K562 (cell line): ENCODE measurements around the gene CNOT4. TPM values are rescaled to one million over a fixed set of nuclear protein-coding genes. Genes with fewer than 3 reads are reported as not detected.

Experiments
- ATAC-seq: fragments of 200-7000 bp; cut with Tn5 transposase; 3 replicates; pipeline ENCODE4 v1.9.1; 2020; ENCODE audit warnings: moderate library complexity
- BruUV-seq: library from RNA; stranded (reverse); fragments of 400-500 nt; replicated peaks from 2 replicates; lab custom pipeline; 2021; lab: Mats Ljungman, UMichigan
- CTCF ChIA-PET: fragments of 300-600 bp; formaldehyde crosslinking; extraction: SDS; loops from one replicate; lab custom pipeline; 2021; ENCODE audit warnings: low intra/inter-chr PET ratio; lab: Yijun Ruan, JAX
- POLR2A ChIA-PET: fragments of 300-600, 350-650 bp; sonication (Branson Sonifier 250); formaldehyde crosslinking; extraction: SDS; loops from one replicate; lab custom pipeline; 2021; ENCODE audit warnings: antibody characterized with exemption, inconsistent platforms; lab: Yijun Ruan, JAX
- DNase-seq, 4 experiments: peaks; one replicate each; pipeline versions ENCODE4 v3.0.0 to v3.0.0-alpha.2; 2011 to 2018; ENCODE audit warnings: low spot score in 3 of 4, mixed read lengths in 3 of 4; ENCODE audit errors: extremely low read depth in 1 of 4
- FAIRE-seq: peaks from 2 replicates; lab custom pipeline; 2011; peaks lifted over from hg19 to GRCh38; lab: Jason Lieb, UNC
- H2AFZ ChIP-seq: 2 replicates; pipeline ENCODE4 v1.6.0; 2011; ENCODE audit warnings: low read depth, low read length, control low read depth, inconsistent platforms
- H3K27ac ChIP-seq: fragments of 200-600 bp; 3 replicates; pipeline ENCODE4 v1.8.0; 2011; ENCODE audit warnings: low read depth, mild to moderate bottlenecking, control low read depth, inconsistent platforms, low read length, moderate library complexity, mixed read lengths; ENCODE audit errors: extremely low read depth
- H3K27me3 ChIP-seq, 2 experiments: fragments of 300-600 bp in 1 of 2; 2 replicates in 1 of 2; 3 replicates in 1 of 2; pipeline versions ENCODE4 v1.6.0 to v1.8.0; 2011; ENCODE audit warnings: inconsistent platforms in 2 of 2, low read length in 2 of 2, mild to moderate bottlenecking in 1 of 2, mixed read lengths in 1 of 2, moderate library complexity in 1 of 2; ENCODE audit not compliant: control insufficient read depth in 2 of 2, insufficient read depth in 2 of 2
- H3K36me3 ChIP-seq: fragments of 300-600 bp; 3 replicates; pipeline ENCODE4 v1.8.0; 2011; ENCODE audit warnings: mild to moderate bottlenecking, low read length, inconsistent platforms; ENCODE audit not compliant: control insufficient read depth, insufficient read depth
- H3K4me1 ChIP-seq, 2 experiments: fragments of 200-600 bp in 1 of 2; replicated peaks in 1 of 2; 2 replicates in 1 of 2; 3 replicates in 1 of 2; pipeline versions ENCODE4 v1.5.1 to v1.8.0; 2011; ENCODE audit warnings: inconsistent platforms in 2 of 2, low read length in 2 of 2, mild to moderate bottlenecking in 1 of 2, mixed read lengths in 1 of 2, moderate library complexity in 1 of 2; ENCODE audit not compliant: control insufficient read depth in 2 of 2, insufficient read depth in 2 of 2
- H3K4me2 ChIP-seq: 2 replicates; pipeline ENCODE4 v1.6.1; 2011; ENCODE audit warnings: low read length, control low read depth, inconsistent platforms, mixed read lengths; ENCODE audit not compliant: insufficient read depth
- H3K4me3 ChIP-seq: fragments of 200-600 bp; sonication (generic), shearing (Covaris generic); 2 replicates; pipeline ENCODE4 v1.5.1; 2016; ENCODE audit warnings: control low read depth, inconsistent platforms
- H3K79me2 ChIP-seq: fragments of 200-600 bp; 3 replicates; pipeline ENCODE4 v1.8.0; 2011; ENCODE audit warnings: low read length, inconsistent platforms; ENCODE audit not compliant: control insufficient read depth, insufficient read depth
- H3K9ac ChIP-seq, 2 experiments: 2 replicates each; pipeline versions ENCODE4 v1.6.0 to v1.6.1; 2011; ENCODE audit warnings: low read depth in 2 of 2, low read length in 2 of 2, control low read depth in 1 of 2, inconsistent platforms in 1 of 2, mild to moderate bottlenecking in 1 of 2, mixed read lengths in 1 of 2; ENCODE audit not compliant: insufficient read depth in 1 of 2
- H3K9me1 ChIP-seq: one replicate; pipeline ENCODE4 v1.6.0; 2011; ENCODE audit warnings: inconsistent platforms, mild to moderate bottlenecking, low read length, moderate library complexity; ENCODE audit not compliant: control insufficient read depth, insufficient read depth
- H3K9me3 ChIP-seq: replicated peaks from 2 replicates; pipeline ENCODE4 v1.5.1; 2011; ENCODE audit warnings: low read depth, low read length, inconsistent platforms; ENCODE audit not compliant: control insufficient read depth, insufficient read depth
- H4K20me1 ChIP-seq: replicated peaks from 2 replicates; pipeline ENCODE4 v1.6.1; 2011; ENCODE audit warnings: low read length, inconsistent platforms, mixed read lengths; ENCODE audit not compliant: control insufficient read depth, insufficient read depth
- CBFA2T3 ChIP-seq: fragments of 450-650 bp; IDR thresholded peaks from 2 replicates; pipeline ENCODE4 v1.6.1; 2017
- CHD2 ChIP-seq: IDR thresholded peaks from 2 replicates; pipeline ENCODE4 v1.6.1; 2011; ENCODE audit warnings: low read depth, low read length
- COPS2 ChIP-seq: fragments of 450-650 bp; conservative IDR thresholded peaks from 2 replicates; pipeline ENCODE4 v1.6.1; 2016; ENCODE audit warnings: mild to moderate bottlenecking, moderate library complexity
- FOXK2 ChIP-seq, 2 experiments: fragments of 450-650 bp; IDR thresholded peaks in 1 of 2; conservative IDR thresholded peaks in 1 of 2; 2 replicates each; pipeline ENCODE4 v1.6.1; 2016; ENCODE audit warnings: low read depth in 2 of 2, mild to moderate bottlenecking in 1 of 2
- FOXO4 ChIP-seq: fragments of 450-650 bp; formaldehyde crosslinking; IDR thresholded peaks from 2 replicates; pipeline ENCODE4 v1.4.0; 2020; ENCODE audit warnings: mild to moderate bottlenecking, moderate library complexity
- GTF2F1 ChIP-seq: IDR thresholded peaks from 2 replicates; pipeline ENCODE4 v1.6.1; 2011; ENCODE audit warnings: low read depth, low read length, improper control_type of control experiment
- HNRNPH1 ChIP-seq: fragments of 200-400 bp; formaldehyde crosslinking; optimal IDR thresholded peaks from 2 replicates; pipeline ENCODE3; 2017; ENCODE audit warnings: low read depth, mild to moderate bottlenecking, low read length, moderate library complexity
- IRF9 ChIP-seq: fragments of 450-650 bp; IDR thresholded peaks from 2 replicates; pipeline ENCODE4 v1.6.1; 2016; ENCODE audit warnings: missing biosample characterization, missing genetic modification characterization
- MBD2 ChIP-seq: sonication (generic); IDR thresholded peaks from 2 replicates; pipeline ENCODE4 v1.6.1; 2016; ENCODE audit warnings: low read depth, borderline replicate concordance
- MEIS2 ChIP-seq: fragments of 450-650 bp; IDR thresholded peaks from 2 replicates; pipeline ENCODE4 v1.6.1; 2014; ENCODE audit warnings: mild to moderate bottlenecking; ENCODE audit not compliant: partially characterized antibody
- PRPF4 ChIP-seq: fragments of 200-400 bp; formaldehyde crosslinking; IDR thresholded peaks from one replicate; pipeline ENCODE4 v1.6.1; 2017; ENCODE audit warnings: low read length, low read depth, mild to moderate bottlenecking; ENCODE audit not compliant: insufficient read depth, poor library complexity, severe bottlenecking
- RAD51 ChIP-seq: fragments of 450-650 bp; IDR thresholded peaks from 2 replicates; pipeline ENCODE4 v1.7.1; 2016; ENCODE audit warnings: low read depth, mild to moderate bottlenecking, borderline replicate concordance
- SMARCE1 ChIP-seq: fragments of 450-650 bp; IDR thresholded peaks from 2 replicates; pipeline ENCODE4 v1.7.1; 2016; ENCODE audit warnings: mild to moderate bottlenecking
- SRSF1 ChIP-seq: fragments of 200-400 bp; formaldehyde crosslinking; IDR thresholded peaks from 2 replicates; pipeline ENCODE4 v1.6.1; 2017; ENCODE audit warnings: mild to moderate bottlenecking, low read depth, low read length, moderate library complexity
- TCFL5 ChIP-seq: fragments of 250-450 bp; sonication (Bioruptor Pico); conservative IDR thresholded peaks from 2 replicates; pipeline ENCODE4 v1.6.1; 2021; ENCODE audit warnings: mild to moderate bottlenecking, moderate library complexity, matching md5 sums
- ZBTB33 ChIP-seq: sonication (generic); formaldehyde crosslinking; IDR thresholded peaks from 2 replicates; pipeline ENCODE4 v1.8.1; 2023; ENCODE audit warnings: mild to moderate bottlenecking, missing genetic modification reagents
- ZNF589 ChIP-seq: fragments of 200-800 bp; sonication (Bioruptor generic); IDR thresholded peaks from 2 replicates; pipeline ENCODE4 v1.6.1; 2016; ENCODE audit warnings: low read depth, missing genetic modification characterization, missing compliant biosample characterization
- ZNF830 ChIP-seq: fragments of 250-450 bp; sonication (Bioruptor Pico); IDR thresholded peaks from 2 replicates; pipeline ENCODE4 v1.5.0; 2021; ENCODE audit warnings: mild to moderate bottlenecking
- WGBS: fragments of 100-300 bp; shearing (Covaris generic); methylation state at CpG from one replicate; pipeline ENCODE4 v1.1.6; 2016; ENCODE audit warnings: low coverage, mixed read lengths; ENCODE audit not compliant: insufficient coverage; ENCODE audit errors: missing lambda C conversion rate; 5-methylcytosine and 5-hydroxymethylcytosine counted together
- in situ Hi-C: fragments of 300-500 bp; cut with MboI; formaldehyde crosslinking; loops from 4 replicates; pipeline ENCODE4 v1.15.0; 2018; ENCODE audit warnings: inconsistent platforms, mixed read lengths
- intact Hi-C: fragments of 100-400 bp; cut with micrococcal nuclease; formaldehyde crosslinking; loops from 2 replicates; pipeline ENCODE4 v1.14.2; 2022
- polyA plus RNA-seq, 8 experiments: library from polyadenylated mRNA; depleted of rRNA in 4 of 8; stranded (reverse) in 5 of 8; unstranded in 3 of 8; fragments of >200 nt; fragmentation: Nextera tagmentation in 2 of 8; fragmentation: Illumina TruSeq in 1 of 8; extraction: Ambion mirVana in 2 of 8; extraction: Trizol in 1 of 8; gene quantifications; 2 replicates each; pipeline versions ENCODE4 v1.2.1 to v1.2.3, GENCODE V29; 2011 to 2014; ENCODE audit warnings: inconsistent platforms in 1 of 8, missing spikeins in 1 of 8
- total RNA-seq, 7 experiments: library from RNA; depleted of rRNA in 6 of 7; stranded (reverse); fragments of >200 nt in 6 of 7; fragmentation: Illumina TruSeq in 2 of 7; extraction: Trizol in 2 of 7; gene quantifications; 2 replicates each; pipeline versions ENCODE4 v1.2.1 to v1.2.3, GENCODE V29; 2011 to 2021; ENCODE audit warnings: low replicate concordance in 1 of 7

The CNOT4 gene
- total and polyA plus RNA-seq, 9 of the 15 experiments (the other 6 are each of a cell fraction or from before 2014, with no cell fraction given) = 8.6 to 24.1 (median 15.4) TPM

- H3K4me2 ChIP-seq = no peak overlapping the region
- no peaks in the 10 kb centered on the region for H3K36me3 ChIP-seq
- intact Hi-C loops (no loop called here), in situ Hi-C loops (no loop called here)
- no peaks in the 10 kb centered on the region for H3K9me3 ChIP-seq
- no peak overlapping the region for H3K27ac ChIP-seq
- WGBS = 43% methylated on average over 6 of the region's 6 CpGs
- ATAC-seq (no peak), FAIRE-seq (no peak), DNase-seq (no peak)
- TF ChIP-seq CHD2 (no peak), COPS2 (no peak), SMARCE1 (no peak), ZNF589 (no peak), HNRNPH1 (no peak), RAD51 (no peak), FOXK2 (conservative IDR thresholded peaks at IDR 0.05 in 1 of 2, IDR thresholded peaks at IDR 0.05 in 1 of 2; ENCODE audit: low read depth in 2 of 2) (no peak), PRPF4 (no peak), GTF2F1 (no peak), MEIS2 (no peak), IRF9 (tag) (no peak), CBFA2T3 (no peak), ZBTB33 (no peak), SRSF1 (no peak), MBD2 (no peak), FOXO4 (CRISPR knock-in tag) (no peak), TCFL5 (CRISPR knock-in tag) (no peak), ZNF830 (CRISPR knock-in tag) (no peak)
- no peak overlapping the region for H3K9ac ChIP-seq
- no peak overlapping the region for H3K4me3 ChIP-seq
- no peak overlapping the region for H2AFZ ChIP-seq
- CTCF ChIA-PET = no interaction called here
- peaks cover 0 to 4% of the 10 kb centered on the region in 2 experiments; a peak in 2 of 5 replicates for H3K4me1 ChIP-seq
- H3K9me1 ChIP-seq = no peaks in the 10 kb centered on the region
- peaks cover 15% of the 10 kb centered on the region for H4K20me1 ChIP-seq
- peaks cover 79% of the 10 kb centered on the region for H3K79me2 ChIP-seq
- POLR2A ChIA-PET = no interaction called here
- no peaks in the 10 kb centered on the region for H3K27me3 ChIP-seq
- no TSS peak for BruUV-seq
Measured at GRCh38 chr7:135459076-135459475, 50.8 kb downstream of the CNOT4 start.
